Keratinocyte (primary cell): ENCODE data around the gene TBXAS1. TPM values are rescaled to one million over a fixed set of nuclear protein-coding genes. Genes with fewer than 3 reads are reported as not detected.
A peak's percentile ranks its signal among the peaks of the same experiment; 100 is the strongest.

Source experiments
- DNase-seq: peaks from one replicate; pipeline ENCODE4 v3.0.0-alpha.2; 2011; ENCODE audit warnings: low read depth, missing footprints, low spot score
- FAIRE-seq: peaks from 2 replicates; lab custom pipeline; 2011; peaks lifted over from hg19 to GRCh38; lab: Jason Lieb, UNC
- H2AFZ ChIP-seq: 2 replicates; pipeline ENCODE4 v1.6.0; 2012; ENCODE audit warnings: low read length, control low read depth, inconsistent platforms; ENCODE audit not compliant: control insufficient read depth
- H3K27ac ChIP-seq: 2 replicates; pipeline ENCODE4 v1.5.1; 2011; ENCODE audit warnings: low read length; ENCODE audit not compliant: control insufficient read depth, insufficient read depth
- H3K27me3 ChIP-seq: 3 replicates; pipeline ENCODE4 v1.6.0; 2011; ENCODE audit warnings: low read length; ENCODE audit not compliant: control insufficient read depth, insufficient read depth; ENCODE audit errors: extremely low read depth
- H3K36me3 ChIP-seq, 2 experiments: 2 replicates in 1 of 2; 3 replicates in 1 of 2; pipeline ENCODE4 v1.5.1; 2011; ENCODE audit warnings: low read length in 2 of 2, mild to moderate bottlenecking in 1 of 2; ENCODE audit not compliant: control insufficient read depth in 2 of 2, insufficient read depth in 2 of 2; ENCODE audit errors: extremely low read depth in 1 of 2
- H3K4me1 ChIP-seq: 3 replicates; pipeline ENCODE4 v1.5.1; 2011; ENCODE audit warnings: low read length; ENCODE audit not compliant: control insufficient read depth, insufficient read depth; ENCODE audit errors: extremely low read depth
- H3K4me2 ChIP-seq: 3 replicates; pipeline ENCODE4 v1.6.0; 2011; ENCODE audit warnings: low read depth, low read length; ENCODE audit not compliant: control insufficient read depth, insufficient read depth; ENCODE audit errors: extremely low read depth
- H3K4me3 ChIP-seq, 3 experiments: fragments of 200-600 bp in 1 of 3; sonication (generic) in 1 of 3; 2 replicates in 2 of 3; 3 replicates in 1 of 3; pipeline ENCODE4 v1.5.1; 2011 to 2016; ENCODE audit warnings: low read length in 3 of 3, mild to moderate bottlenecking in 3 of 3, control low read depth in 2 of 3, inconsistent platforms in 1 of 3, low read depth in 1 of 3, mixed read lengths in 1 of 3, mixed run types in 1 of 3, moderate library complexity in 1 of 3; ENCODE audit not compliant: control insufficient read depth in 2 of 3, insufficient read depth in 2 of 3; ENCODE audit errors: extremely low read depth in 1 of 3
- H3K79me2 ChIP-seq: 2 replicates; pipeline ENCODE4 v1.6.0; 2012; ENCODE audit warnings: low read length; ENCODE audit not compliant: control insufficient read depth, insufficient read depth
- H3K9ac ChIP-seq: 3 replicates; pipeline ENCODE4 v1.6.0; 2011; ENCODE audit warnings: low read length; ENCODE audit not compliant: control insufficient read depth, insufficient read depth; ENCODE audit errors: extremely low read depth
- H3K9me1 ChIP-seq: 3 replicates; pipeline ENCODE4 v1.6.0; 2011; ENCODE audit warnings: low read length; ENCODE audit not compliant: control insufficient read depth, insufficient read depth; ENCODE audit errors: extremely low read depth
- H3K9me3 ChIP-seq: 2 replicates; pipeline ENCODE4 v1.5.1; 2012; ENCODE audit warnings: low read depth, low read length; ENCODE audit not compliant: control insufficient read depth
- H4K20me1 ChIP-seq: 3 replicates; pipeline ENCODE4 v1.6.0; 2011; ENCODE audit warnings: low read length; ENCODE audit not compliant: control insufficient read depth, insufficient read depth; ENCODE audit errors: extremely low read depth
- CTCF ChIP-seq, 3 experiments: IDR thresholded peaks in 1 of 3; conservative IDR thresholded peaks in 1 of 3; optimal IDR thresholded peaks in 1 of 3; 2 replicates in 2 of 3; 3 replicates in 1 of 3; pipeline versions ENCODE3 to v1.5.1; 2011; ENCODE audit warnings: low read length in 3 of 3, mild to moderate bottlenecking in 3 of 3, moderate library complexity in 2 of 3, control low read depth in 1 of 3, inconsistent platforms in 1 of 3; ENCODE audit not compliant: insufficient read depth in 2 of 3; ENCODE audit errors: extremely low read depth in 1 of 3
- EZH2 ChIP-seq: IDR thresholded peaks from one replicate; pipeline ENCODE4 v1.6.1; 2012; ENCODE audit warnings: inconsistent platforms, mild to moderate bottlenecking, low read length, moderate library complexity
- dilution Hi-C: fragments of 300-500 bp; cut with MboI; formaldehyde crosslinking; loops from one replicate; pipeline ENCODE4 v1.7.0; 2020; ENCODE audit warnings: low sequenced_read_pairs; ENCODE audit not compliant: extremely low pct_ligation_motif_present
- polyA plus RNA-seq, 5 experiments: library from polyadenylated mRNA; depleted of rRNA in 3 of 5; stranded (reverse) in 3 of 5; stranded (forward) in 1 of 5; unstranded in 1 of 5; fragments of >200 nt; gene quantifications; 1 replicate in 1 of 5; 2 replicates in 3 of 5; 3 replicates in 1 of 5; pipeline versions ENCODE4 v1.2.1 to v1.2.3, GENCODE V29; 2011 to 2012; ENCODE audit warnings: missing spikeins in 2 of 5, low read depth in 1 of 5, low replicate concordance in 1 of 5

Gene TBXAS1
- polyA plus RNA-seq, 1 donor (not counting 4 experiments of a cell fraction or from before 2014, with no cell fraction given) = 2.9 TPM

GRCh38 chr7:140060243-140060630 lies 231.2 kb downstream of the TBXAS1 start:
- peak; percentile 85 for FAIRE-seq
- H3K4me1 ChIP-seq = peaks cover 37% of the 10 kb centered on the region
- H4K20me1 ChIP-seq = peaks cover 4% of the 10 kb centered on the region
- peak overlapping the region in 2 of 3 experiments; percentile 15 to 70 for H3K4me3 ChIP-seq
- H3K36me3 ChIP-seq = peaks cover 3 to 8% of the 10 kb centered on the region in 2 experiments
- peaks cover 44% of the 10 kb centered on the region for H3K79me2 ChIP-seq
- no peaks in the 10 kb centered on the region for H3K9me1 ChIP-seq
- H3K4me2 ChIP-seq = peak overlapping the region; percentile 85
- no peak for TF ChIP-seq EZH2
- no peak for TF ChIP-seq CTCF (optimal IDR thresholded peaks at IDR 0.05 in 1 of 3, IDR thresholded peaks at IDR 0.05 in 1 of 3, conservative IDR thresholded peaks at IDR 0.05 in 1 of 3; ENCODE audit: extremely low read depth in 1 of 3, insufficient read depth in 2 of 3, low read length in 3 of 3)
- H2AFZ ChIP-seq = no peak overlapping the region
- H3K9me3 ChIP-seq = no peaks in the 10 kb centered on the region
- dilution Hi-C loops = no loop called here
- H3K27me3 ChIP-seq = no peaks in the 10 kb centered on the region
- H3K9ac ChIP-seq = peak overlapping the region; percentile 46
- peak overlapping the region; percentile 77 for H3K27ac ChIP-seq
- DNase-seq = no peak

GRCh38 chr7:140060788-140061606 lies 231.9 kb downstream of the TBXAS1 start:
- H3K36me3 ChIP-seq = peaks cover 3 to 8% of the 10 kb centered on the region in 2 experiments
- peaks cover 39% of the 10 kb centered on the region for H3K79me2 ChIP-seq
- peak overlapping the region; percentile 87 for H3K9ac ChIP-seq
- FAIRE-seq (no peak), DNase-seq (no peak)
- H3K9me3 ChIP-seq = no peaks in the 10 kb centered on the region
- H3K27me3 ChIP-seq = no peaks in the 10 kb centered on the region
- H4K20me1 ChIP-seq = peaks cover 4% of the 10 kb centered on the region
- dilution Hi-C loops = no loop called here
- H3K27ac ChIP-seq = peak overlapping the region; percentile 82
- H3K4me2 ChIP-seq = peak overlapping the region; percentile 85
- peaks cover 37% of the 10 kb centered on the region for H3K4me1 ChIP-seq
- H2AFZ ChIP-seq = no peak overlapping the region
- H3K4me3 ChIP-seq = peak overlapping the region; percentile 70 to 86 (median 71)
- TF ChIP-seq EZH2 (no peak), CTCF (optimal IDR thresholded peaks at IDR 0.05 in 1 of 3, IDR thresholded peaks at IDR 0.05 in 1 of 3, conservative IDR thresholded peaks at IDR 0.05 in 1 of 3; ENCODE audit: extremely low read depth in 1 of 3, insufficient read depth in 2 of 3, low read length in 3 of 3) (no peak)
- no peaks in the 10 kb centered on the region for H3K9me1 ChIP-seq
